Nephron (organoid): ENCODE results near the gene ZFP36L2.
A peak's percentile ranks its signal among the peaks of the same experiment; 100 is the strongest.

ENCODE experiments used
- H3K27ac Mint-ChIP-seq, 3 experiments: 2 replicates each; pipeline ENCODE4 v1.8.0; 2020; ENCODE audit warnings: mixed read lengths in 3 of 3, mild to moderate bottlenecking in 2 of 3, moderate library complexity in 1 of 3
- H3K27me3 Mint-ChIP-seq: 2 replicates; pipeline ENCODE4 v1.8.0; 2021; ENCODE audit warnings: low read depth, mild to moderate bottlenecking, moderate library complexity, mixed read lengths
- H3K36me3 Mint-ChIP-seq: 2 replicates; pipeline ENCODE4 v1.8.0; 2020; ENCODE audit warnings: low read depth, mixed read lengths
- H3K4me1 Mint-ChIP-seq: 2 replicates; pipeline ENCODE4 v1.8.0; 2020; ENCODE audit warnings: mixed read lengths
- H3K4me3 Mint-ChIP-seq, 3 experiments: 2 replicates each; pipeline ENCODE4 v1.8.0; 2020; ENCODE audit warnings: mild to moderate bottlenecking in 3 of 3, mixed read lengths in 3 of 3, moderate library complexity in 2 of 3
- H3K9me3 Mint-ChIP-seq: 2 replicates; pipeline ENCODE4 v1.8.0; 2020; ENCODE audit warnings: mixed read lengths
- TF ChIP-seq, protein P1 (sequence below), 3 experiments: fragments of 200-600 bp; sonication (generic); IDR thresholded peaks; one replicate each; pipeline ENCODE4 v1.5.0; 2021; ENCODE audit warnings: antibody characterized with exemption in 3 of 3; ENCODE audit not compliant: unreplicated experiment in 3 of 3

The ZFP36L2 gene

DNA sequence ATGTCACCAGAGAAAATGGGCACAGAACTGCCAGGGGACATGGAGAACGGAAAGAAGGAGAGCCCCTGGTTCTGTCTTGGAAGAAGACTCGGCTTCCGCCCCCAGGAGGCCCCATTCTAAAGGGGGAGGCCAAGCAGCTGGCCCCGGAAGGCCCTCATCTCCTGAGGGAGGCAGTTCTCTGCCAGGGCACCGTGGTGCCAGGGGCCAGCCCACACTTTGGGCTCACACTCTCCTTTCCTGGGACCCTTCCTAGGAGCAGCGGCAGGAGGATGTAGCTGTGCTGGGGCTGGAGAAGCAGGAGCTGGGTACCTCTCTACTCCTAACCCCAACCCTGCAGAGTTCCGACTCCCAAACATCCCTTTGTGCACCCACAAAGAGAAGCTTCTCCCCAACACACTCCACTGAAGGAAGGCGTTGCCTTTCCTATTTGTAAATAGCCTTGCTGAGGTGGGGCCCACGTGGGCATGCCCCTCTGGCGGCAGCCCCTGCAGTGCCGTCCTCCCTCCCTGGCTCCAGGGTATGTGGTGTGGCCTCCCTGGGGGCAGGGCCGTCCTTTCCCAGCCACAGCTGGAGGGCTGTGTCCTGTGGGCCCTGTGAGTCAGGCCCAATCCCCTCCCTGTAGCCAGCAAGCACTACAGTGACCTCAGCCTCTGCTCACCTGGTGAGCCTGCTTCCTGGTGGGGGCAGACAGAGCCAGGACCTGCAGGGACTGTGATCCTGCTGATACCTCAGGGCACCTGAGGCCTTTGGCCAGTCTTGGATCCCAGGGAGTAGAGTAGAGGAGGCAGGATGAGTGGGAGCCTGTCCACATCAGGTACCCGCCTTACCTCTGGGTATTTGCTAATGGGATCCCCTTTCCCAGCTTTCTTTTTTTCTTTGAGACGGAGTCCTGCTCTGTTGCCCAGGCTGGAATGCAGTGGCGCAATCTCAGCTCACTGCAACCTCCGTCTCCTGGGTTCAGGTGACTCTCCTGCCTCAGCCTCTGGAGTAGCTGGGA, 26.6 kb downstream of the ZFP36L2 start:
- H3K27ac Mint-ChIP-seq = peak overlapping the region in 1 of 3 experiments; percentile 66
- peaks cover 14% of the 10 kb centered on the region for H3K4me1 Mint-ChIP-seq
- no peaks in the 10 kb centered on the region for H3K9me3 Mint-ChIP-seq
- no peaks in the 10 kb centered on the region for H3K36me3 Mint-ChIP-seq
- no peak overlapping the region for H3K4me3 Mint-ChIP-seq
- no peaks in the 10 kb centered on the region for H3K27me3 Mint-ChIP-seq
- TF ChIP-seq, protein P1, sequence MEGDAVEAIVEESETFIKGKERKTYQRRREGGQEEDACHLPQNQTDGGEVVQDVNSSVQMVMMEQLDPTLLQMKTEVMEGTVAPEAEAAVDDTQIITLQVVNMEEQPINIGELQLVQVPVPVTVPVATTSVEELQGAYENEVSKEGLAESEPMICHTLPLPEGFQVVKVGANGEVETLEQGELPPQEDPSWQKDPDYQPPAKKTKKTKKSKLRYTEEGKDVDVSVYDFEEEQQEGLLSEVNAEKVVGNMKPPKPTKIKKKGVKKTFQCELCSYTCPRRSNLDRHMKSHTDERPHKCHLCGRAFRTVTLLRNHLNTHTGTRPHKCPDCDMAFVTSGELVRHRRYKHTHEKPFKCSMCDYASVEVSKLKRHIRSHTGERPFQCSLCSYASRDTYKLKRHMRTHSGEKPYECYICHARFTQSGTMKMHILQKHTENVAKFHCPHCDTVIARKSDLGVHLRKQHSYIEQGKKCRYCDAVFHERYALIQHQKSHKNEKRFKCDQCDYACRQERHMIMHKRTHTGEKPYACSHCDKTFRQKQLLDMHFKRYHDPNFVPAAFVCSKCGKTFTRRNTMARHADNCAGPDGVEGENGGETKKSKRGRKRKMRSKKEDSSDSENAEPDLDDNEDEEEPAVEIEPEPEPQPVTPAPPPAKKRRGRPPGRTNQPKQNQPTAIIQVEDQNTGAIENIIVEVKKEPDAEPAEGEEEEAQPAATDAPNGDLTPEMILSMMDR (IDR thresholded peaks at IDR 0.05; ENCODE audit: unreplicated experiment in 3 of 3) = no peak

GRCh38 chr2:43198263-43198662, 28.1 kb downstream of the ZFP36L2 start:
- H3K36me3 Mint-ChIP-seq = no peaks in the 10 kb centered on the region
- H3K9me3 Mint-ChIP-seq = no peaks in the 10 kb centered on the region
- H3K4me3 Mint-ChIP-seq = no peak overlapping the region
- TF ChIP-seq, protein P1 (IDR thresholded peaks at IDR 0.05; ENCODE audit: unreplicated experiment in 3 of 3) = no peak
- H3K27me3 Mint-ChIP-seq = no peaks in the 10 kb centered on the region
- peaks cover 28% of the 10 kb centered on the region for H3K4me1 Mint-ChIP-seq
- H3K27ac Mint-ChIP-seq = no peak overlapping the region

DNA sequence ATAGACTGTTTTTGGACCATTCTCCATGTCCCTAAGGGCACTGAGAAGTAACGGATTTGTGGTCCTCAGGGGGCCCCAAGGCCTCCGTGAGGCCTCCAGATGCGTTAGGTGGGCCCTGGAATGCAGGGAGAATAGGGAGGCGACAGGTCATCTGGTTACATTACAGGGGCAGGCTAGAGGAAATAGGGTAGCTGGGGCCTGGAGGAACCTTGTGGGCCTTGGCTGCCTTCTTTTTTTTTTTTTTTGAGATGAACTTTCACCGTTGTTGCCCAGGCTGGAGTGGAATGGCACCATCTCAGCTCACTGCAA, 28.9 kb downstream of the ZFP36L2 start:
- H3K27me3 Mint-ChIP-seq = no peaks in the 10 kb centered on the region
- H3K9me3 Mint-ChIP-seq = no peaks in the 10 kb centered on the region
- TF ChIP-seq, protein P1 (IDR thresholded peaks at IDR 0.05; ENCODE audit: unreplicated experiment in 3 of 3) = no peak
- H3K27ac Mint-ChIP-seq = peak overlapping the region; percentile 82 to 94 (median 93)
- H3K36me3 Mint-ChIP-seq = no peaks in the 10 kb centered on the region
- H3K4me3 Mint-ChIP-seq = no peak overlapping the region
- peaks cover 28% of the 10 kb centered on the region for H3K4me1 Mint-ChIP-seq

DNA sequence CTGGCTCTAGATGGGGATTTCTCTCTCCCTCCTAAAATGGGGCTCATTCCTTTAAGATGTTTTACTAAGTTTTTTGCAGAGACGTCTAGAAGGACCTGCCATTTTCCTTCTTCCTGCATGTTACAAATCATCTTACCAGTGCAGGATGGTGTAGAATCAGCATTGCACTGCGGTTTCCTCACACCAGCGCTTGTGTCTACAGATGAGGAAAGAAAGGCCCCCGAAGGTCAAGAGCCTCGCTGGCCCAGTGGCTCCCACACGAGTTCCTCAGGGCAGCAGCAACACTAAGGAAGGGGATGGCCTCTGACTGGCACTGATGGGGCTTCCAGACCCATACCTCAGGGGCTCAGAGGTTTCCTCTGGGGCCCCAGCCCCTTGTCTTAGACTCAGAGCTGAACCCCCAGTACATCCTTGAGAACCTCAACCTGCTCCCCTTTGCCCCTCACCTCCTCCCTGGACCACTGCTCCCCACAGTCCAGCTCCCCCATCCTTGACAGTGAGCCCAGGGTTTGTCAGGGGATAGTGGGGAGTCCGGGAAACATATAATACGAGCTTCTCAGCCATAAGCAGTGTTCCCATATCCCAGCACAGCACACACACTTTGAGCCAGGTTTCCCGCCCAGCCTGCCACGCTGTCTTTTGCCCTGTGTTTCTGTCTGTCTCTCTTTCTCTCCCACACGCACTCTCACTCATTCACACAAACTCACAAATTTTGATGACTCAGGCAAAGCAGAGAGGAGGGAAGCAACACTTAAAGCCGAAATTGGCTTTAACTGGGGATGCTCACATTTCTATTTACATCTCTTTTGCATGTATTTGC, 29.4 kb downstream of the ZFP36L2 start:
- Mint-ChIP-seq H3K4me1 (peaks cover 29% of the 10 kb centered on the region), H3K4me3 (peak overlapping the region in 1 of 3 experiments; percentile 1), H3K9me3 (no peaks in the 10 kb centered on the region), H3K36me3 (no peaks in the 10 kb centered on the region), H3K27ac (peak overlapping the region; percentile 82 to 94 (median 93)), H3K27me3 (no peaks in the 10 kb centered on the region)
- TF ChIP-seq, protein P1 (IDR thresholded peaks at IDR 0.05; ENCODE audit: unreplicated experiment in 3 of 3) = no peak

DNA sequence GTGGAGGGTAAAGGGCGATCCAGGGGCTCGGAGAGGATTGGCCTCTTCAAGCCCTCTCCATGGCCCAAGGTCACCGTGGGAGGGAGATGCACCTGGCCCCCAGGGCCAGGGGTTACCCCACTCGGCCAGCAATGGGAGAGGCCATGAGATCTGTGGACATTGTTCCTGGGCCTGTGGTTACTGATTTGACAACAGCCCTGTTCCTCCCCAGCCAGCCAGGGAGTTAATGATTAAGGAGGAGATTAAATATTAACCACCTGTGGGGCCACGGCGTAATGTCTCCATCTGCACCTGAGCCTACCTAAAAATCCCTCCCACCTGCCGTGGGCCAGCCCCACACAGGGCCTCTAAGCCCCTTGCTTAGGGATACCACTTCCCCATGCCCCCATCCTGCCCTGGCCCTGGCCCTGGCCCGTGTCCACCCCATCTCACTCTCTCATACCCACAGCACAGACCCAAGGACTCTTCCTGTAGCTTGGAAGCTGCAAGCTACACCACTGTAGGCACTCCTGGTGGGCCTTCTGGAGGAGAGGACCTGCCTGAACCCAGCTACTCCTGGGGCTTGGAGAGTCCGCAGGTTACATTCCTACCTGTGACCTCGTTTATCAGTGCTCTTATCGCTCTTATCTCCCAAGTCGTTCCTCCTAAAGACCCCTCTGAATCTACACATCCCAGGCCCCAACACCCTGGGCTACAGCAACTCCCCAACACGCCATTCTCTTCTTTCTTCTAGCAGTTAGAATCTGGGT, 32.1 kb downstream of the ZFP36L2 start:
- H3K27me3 Mint-ChIP-seq = peaks cover 9% of the 10 kb centered on the region
- no peaks in the 10 kb centered on the region for H3K36me3 Mint-ChIP-seq
- no peak overlapping the region for H3K4me3 Mint-ChIP-seq
- peaks cover 33% of the 10 kb centered on the region for H3K4me1 Mint-ChIP-seq
- peak overlapping the region; percentile 81 to 97 (median 88) for H3K27ac Mint-ChIP-seq
- no peaks in the 10 kb centered on the region for H3K9me3 Mint-ChIP-seq
- TF ChIP-seq, protein P1 (IDR thresholded peaks at IDR 0.05; ENCODE audit: unreplicated experiment in 3 of 3) = no peak
